ENCODE measurements around the gene MATCAP1.

The MATCAP1 gene

GRCh38 chr16:67179421-67180080 lies 4.2 kb downstream of the MATCAP1 start:
- no peaks in the 10 kb centered on the region for H3K9me3 Mint-ChIP-seq
- H3K4me3 Mint-ChIP-seq = no peak overlapping the region
- no peak overlapping the region for H3K27ac Mint-ChIP-seq
- DNase-seq (no peak), ATAC-seq (replicated peaks) (no peak)
- H3K27me3 Mint-ChIP-seq = peaks cover 34 to 45% of the 10 kb centered on the region in 2 donors
- H3K36me3 Mint-ChIP-seq = peaks cover 3 to 4% of the 10 kb centered on the region in 2 donors
- H3K4me1 Mint-ChIP-seq = peaks cover 7 to 20% of the 10 kb centered on the region in 2 donors

DNA sequence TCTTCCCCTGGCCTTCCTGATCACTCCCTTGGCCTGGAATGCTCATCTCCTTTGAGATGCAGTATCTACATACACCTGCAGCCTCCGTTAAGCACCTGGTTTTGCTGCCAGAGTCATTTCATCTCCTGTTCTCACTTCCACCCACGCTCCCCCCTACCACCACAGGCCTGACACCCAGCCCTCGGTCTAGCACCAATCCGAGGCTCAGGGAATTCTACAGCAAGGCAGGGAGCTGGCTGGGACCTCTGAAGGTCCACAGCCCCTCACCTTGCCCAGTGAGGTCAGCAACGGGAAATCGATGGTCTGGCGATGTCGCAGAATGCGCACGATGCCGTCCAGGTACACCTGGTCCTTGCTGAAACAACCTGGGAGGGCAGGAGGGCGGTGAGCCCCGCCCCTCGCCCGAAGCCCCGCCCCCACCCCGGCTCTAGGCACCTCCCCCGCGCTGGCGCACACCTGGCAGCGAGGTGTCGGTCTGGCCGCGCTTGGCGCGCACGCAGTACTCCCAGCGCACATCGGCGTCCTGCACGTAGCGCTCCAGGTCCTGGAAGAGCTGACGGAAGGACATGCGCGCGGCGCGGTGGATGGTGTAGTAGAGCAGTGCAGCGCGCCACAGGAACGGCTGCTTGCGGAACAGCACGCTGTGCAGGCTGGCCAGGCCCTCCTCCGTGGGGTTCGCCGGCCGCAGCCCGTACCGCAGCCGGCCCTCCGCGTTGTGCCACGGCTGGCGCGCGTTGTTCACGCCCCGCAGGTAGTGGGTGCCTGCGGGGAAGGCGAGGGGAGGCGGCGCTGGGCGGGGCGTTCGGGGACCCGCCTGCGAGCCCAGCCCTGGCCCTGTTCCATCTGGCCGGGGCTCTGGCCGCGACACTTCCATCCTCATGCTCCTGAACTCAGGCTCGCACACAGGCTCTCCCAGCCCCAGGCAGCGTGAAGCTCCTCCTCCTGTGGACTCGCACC lies 5.7 kb downstream of the MATCAP1 start:
- DNase-seq (no peak), ATAC-seq (replicated peaks) (peak; percentile 52 to 59)
- H3K36me3 Mint-ChIP-seq = peaks cover 3 to 4% of the 10 kb centered on the region in 2 donors
- peaks cover 46 to 59% of the 10 kb centered on the region in 2 donors for H3K27me3 Mint-ChIP-seq
- peak overlapping the region; percentile 52 to 62 for H3K4me3 Mint-ChIP-seq
- H3K9me3 Mint-ChIP-seq = no peaks in the 10 kb centered on the region
- H3K27ac Mint-ChIP-seq = no peak overlapping the region
- peaks cover 19 to 34% of the 10 kb centered on the region in 2 donors for H3K4me1 Mint-ChIP-seq

- Mint-ChIP-seq H3K36me3 (peaks cover 3 to 4% of the 10 kb centered on the region in 2 donors), H3K27me3 (peaks cover 58 to 73% of the 10 kb centered on the region in 2 donors), H3K27ac (no peak overlapping the region), H3K9me3 (no peaks in the 10 kb centered on the region), H3K4me3 (no peak overlapping the region), H3K4me1 (peaks cover 22 to 35% of the 10 kb centered on the region in 2 donors)
- ATAC-seq (replicated peaks) (no peak), DNase-seq (no peak)
Observed at GRCh38 chr16:67176662-67177061, 7.1 kb downstream of the MATCAP1 start.

DNA sequence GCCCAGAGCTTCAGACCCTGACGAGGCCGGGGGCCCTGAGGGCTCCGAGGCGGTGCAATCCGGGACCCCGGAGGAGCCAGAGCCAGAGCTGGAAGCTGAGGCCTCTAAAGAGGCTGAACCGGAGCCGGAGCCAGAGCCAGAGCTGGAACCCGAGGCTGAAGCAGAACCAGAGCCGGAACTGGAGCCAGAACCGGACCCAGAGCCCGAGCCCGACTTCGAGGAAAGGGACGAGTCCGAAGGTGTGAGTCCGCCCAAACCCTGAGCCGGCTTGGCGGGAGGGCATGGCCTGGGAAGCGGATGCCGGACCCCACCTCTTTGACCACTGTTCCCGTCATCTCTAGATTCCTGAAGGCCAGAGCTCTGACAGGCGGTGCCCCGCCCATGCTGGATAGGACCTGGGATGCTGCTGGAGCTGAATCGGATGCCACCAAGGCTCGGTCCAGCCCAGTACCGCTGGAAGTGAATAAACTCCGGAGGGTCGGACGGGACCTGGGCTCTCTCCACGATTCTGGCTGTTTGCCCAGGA lies 9.0 kb downstream of the MATCAP1 start:
- Mint-ChIP-seq H3K27ac (no peak overlapping the region), H3K4me3 (peak overlapping the region in 1 of 2 donors; percentile 80), H3K36me3 (peaks cover 3 to 4% of the 10 kb centered on the region in 2 donors), H3K9me3 (no peaks in the 10 kb centered on the region), H3K27me3 (peaks cover 73 to 90% of the 10 kb centered on the region in 2 donors), H3K4me1 (peaks cover 34 to 45% of the 10 kb centered on the region in 2 donors)
- no peak for ATAC-seq (replicated peaks)
- no peak for DNase-seq

DNA sequence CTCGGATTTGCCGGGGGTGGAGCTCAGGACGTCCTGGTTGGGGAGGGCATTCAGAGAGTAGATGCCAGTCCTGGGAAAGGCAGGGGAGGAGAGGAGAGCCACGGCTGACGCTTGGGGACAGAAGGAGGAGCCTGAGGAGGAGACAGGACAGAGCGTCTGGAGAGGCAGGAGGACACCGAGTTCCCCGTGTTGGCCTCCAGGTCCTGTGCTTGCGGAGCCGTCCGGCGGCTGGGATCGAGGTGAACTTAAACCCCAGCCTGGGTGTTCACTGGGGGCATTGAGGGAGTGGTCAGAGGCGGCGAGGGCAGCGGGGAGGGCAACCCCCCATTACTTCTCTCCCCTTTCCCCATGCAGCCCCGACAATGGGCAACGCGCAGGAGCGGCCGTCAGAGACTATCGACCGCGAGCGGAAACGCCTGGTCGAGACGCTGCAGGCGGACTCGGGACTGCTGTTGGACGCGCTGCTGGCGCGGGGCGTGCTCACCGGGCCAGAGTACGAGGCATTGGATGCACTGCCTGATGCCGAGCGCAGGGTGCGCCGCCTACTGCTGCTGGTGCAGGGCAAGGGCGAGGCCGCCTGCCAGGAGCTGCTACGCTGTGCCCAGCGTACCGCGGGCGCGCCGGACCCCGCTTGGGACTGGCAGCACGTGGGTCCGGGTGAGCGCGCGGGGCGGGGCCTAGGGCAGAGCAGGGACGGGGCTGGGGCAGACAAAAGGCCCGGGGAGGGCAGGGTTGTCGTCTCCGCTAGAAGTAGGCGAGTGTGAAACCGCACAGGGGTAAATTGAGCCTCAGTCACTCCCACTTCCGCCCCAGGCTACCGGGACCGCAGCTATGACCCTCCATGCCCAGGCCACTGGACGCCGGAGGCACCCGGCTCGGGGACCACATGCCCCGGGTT lies 9.7 kb downstream of the MATCAP1 start:
- H3K9me3 Mint-ChIP-seq = no peaks in the 10 kb centered on the region
- H3K27ac Mint-ChIP-seq = no peak overlapping the region
- ATAC-seq (replicated peaks) (peak; percentile 73 to 74), DNase-seq (no peak)
- peak overlapping the region; percentile 80 to 83 for H3K4me3 Mint-ChIP-seq
- H3K36me3 Mint-ChIP-seq = peaks cover 2 to 3% of the 10 kb centered on the region in 2 donors
- H3K4me1 Mint-ChIP-seq = peaks cover 36 to 50% of the 10 kb centered on the region in 2 donors
- peaks cover 78 to 91% of the 10 kb centered on the region in 2 donors for H3K27me3 Mint-ChIP-seq

- no peak for ATAC-seq (replicated peaks)
- peaks cover 36 to 46% of the 10 kb centered on the region in 2 donors for H3K4me1 Mint-ChIP-seq
- H3K4me3 Mint-ChIP-seq = peak overlapping the region; percentile 80 to 83
- no peaks in the 10 kb centered on the region for H3K36me3 Mint-ChIP-seq
- H3K27ac Mint-ChIP-seq = no peak overlapping the region
- H3K27me3 Mint-ChIP-seq = peaks cover 78 to 91% of the 10 kb centered on the region in 2 donors
- no peak for DNase-seq
- no peaks in the 10 kb centered on the region for H3K9me3 Mint-ChIP-seq
Observed at GRCh38 chr16:67173323-67173722, 10.4 kb downstream of the MATCAP1 start.

DNA sequence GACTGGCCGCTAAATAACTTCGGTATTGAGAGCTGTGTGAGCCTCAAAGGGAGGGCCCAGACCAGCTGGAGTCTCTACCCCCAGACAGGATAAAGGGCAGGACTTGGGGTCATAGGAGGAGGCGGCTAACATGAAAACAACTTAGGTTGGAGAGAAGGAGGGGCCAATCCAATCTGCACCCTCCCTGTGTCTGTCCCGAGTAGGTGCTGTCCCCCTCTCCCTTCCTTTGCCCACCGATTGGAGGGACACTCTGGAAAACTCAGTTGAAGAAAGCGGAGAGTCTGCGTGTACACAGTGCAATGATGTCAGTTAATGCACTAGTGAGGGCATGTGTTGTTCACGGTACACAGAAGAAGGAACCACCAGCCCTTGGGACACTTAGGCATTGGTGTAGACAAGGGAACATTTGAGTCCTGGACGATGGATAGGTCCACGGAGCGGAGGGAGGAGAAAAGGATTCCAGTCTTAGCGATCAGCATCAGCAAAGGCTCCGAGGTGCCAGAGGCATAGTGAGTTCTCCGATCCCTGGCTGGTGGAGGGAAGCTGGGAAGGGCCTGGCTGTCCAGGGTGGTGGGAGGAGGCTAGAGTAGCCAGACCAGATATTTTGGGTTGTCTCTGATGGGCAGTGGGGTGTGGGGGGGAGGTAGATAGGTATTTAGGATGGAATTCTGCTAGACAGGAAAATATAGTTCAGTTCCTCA lies 12.7 kb downstream of the MATCAP1 start:
- peaks cover 76 to 92% of the 10 kb centered on the region in 2 donors for H3K27me3 Mint-ChIP-seq
- DNase-seq (no peak), ATAC-seq (replicated peaks) (peak; percentile 13 to 17)
- peaks cover 35 to 49% of the 10 kb centered on the region in 2 donors for H3K4me1 Mint-ChIP-seq
- H3K9me3 Mint-ChIP-seq = no peaks in the 10 kb centered on the region
- peak overlapping the region; percentile 77 to 86 for H3K4me3 Mint-ChIP-seq
- H3K27ac Mint-ChIP-seq = peak overlapping the region; percentile 48
- H3K36me3 Mint-ChIP-seq = no peaks in the 10 kb centered on the region

DNA sequence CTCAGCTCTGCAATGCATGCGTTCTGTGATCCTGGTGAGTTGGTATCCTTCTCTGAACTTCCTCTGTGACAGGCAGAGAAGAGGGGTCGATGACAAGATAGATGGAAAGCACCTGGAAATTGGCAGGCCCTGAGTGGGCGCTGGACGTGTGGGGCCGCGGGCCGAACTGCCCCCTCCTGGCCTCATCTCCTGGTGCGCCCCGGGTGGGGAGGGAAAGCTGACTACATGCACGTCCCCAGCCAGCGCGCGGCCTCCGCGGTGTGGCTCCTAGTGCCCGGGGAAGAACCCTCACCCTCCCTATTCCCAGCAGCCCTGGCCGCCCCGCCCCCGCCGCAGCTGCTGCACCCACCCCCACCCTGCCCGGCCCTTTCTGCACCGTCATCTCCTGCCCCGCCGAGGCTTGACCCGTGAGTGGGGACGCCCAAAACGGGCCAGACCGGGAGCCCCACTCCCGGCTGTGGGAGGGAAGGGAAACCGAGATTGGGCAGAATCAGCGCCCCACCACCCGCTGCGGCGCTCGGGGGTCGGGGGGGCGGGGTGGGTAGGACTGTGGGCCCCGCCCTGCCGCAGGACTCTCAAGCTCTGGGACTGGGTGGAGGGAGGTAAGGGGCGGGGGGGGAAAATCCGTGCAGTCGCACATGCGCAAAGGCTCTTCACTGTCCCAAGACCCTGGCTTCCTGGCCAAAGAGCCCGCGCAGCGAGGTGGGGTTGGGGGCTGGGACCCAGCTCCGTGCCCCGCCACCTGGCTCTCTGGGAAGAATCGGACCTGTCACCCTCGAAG lies 13.4 kb downstream of the MATCAP1 start, which contains the start of gene NOL3:
Gene NOL3, plus strand, starts transcription at position 371 of the 781 bp plus-strand sequence.
- peaks cover 36 to 51% of the 10 kb centered on the region in 2 donors for H3K4me1 Mint-ChIP-seq
- peaks cover 77 to 92% of the 10 kb centered on the region in 2 donors for H3K27me3 Mint-ChIP-seq
- peak within 1 kb of the TSS; percentile 76 for H3K27ac Mint-ChIP-seq
- DNase-seq (no peak), ATAC-seq (replicated peaks) (peak; percentile 41 to 44)
- no peaks in the 10 kb centered on the region for H3K9me3 Mint-ChIP-seq
- no peaks in the 10 kb centered on the region for H3K36me3 Mint-ChIP-seq
- peak within 1 kb of the TSS; percentile 77 to 86 for H3K4me3 Mint-ChIP-seq

DNA sequence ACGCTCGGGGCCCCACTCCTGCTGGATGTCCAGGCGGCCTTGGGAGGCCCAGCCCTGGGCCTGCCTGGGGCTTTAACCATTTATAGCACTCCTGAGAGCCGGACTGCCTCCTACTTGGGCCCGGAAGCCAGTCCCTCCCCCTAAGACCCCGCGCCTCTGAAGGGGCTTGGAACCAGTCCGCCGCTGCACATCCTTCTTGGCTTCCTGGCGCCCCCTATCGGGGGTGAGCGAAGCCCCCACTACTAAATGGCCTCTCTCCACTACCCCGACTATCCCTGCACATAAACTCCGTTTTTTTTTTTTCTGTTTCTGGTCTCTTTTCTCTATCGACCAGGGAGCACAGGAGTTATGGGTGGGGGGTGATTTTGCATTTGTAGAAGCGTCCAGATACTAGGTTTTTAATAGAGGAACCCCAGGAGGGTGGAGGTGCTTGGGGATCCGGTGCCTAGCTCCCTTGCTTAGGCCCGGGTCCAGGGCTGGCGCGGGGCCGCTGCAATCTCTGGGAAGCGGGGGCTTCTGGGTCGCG lies 14.1 kb downstream of the MATCAP1 start:
- Mint-ChIP-seq H3K27me3 (peaks cover 82 to 95% of the 10 kb centered on the region in 2 donors), H3K27ac (peak overlapping the region; percentile 76), H3K4me1 (peaks cover 40 to 58% of the 10 kb centered on the region in 2 donors), H3K4me3 (peak overlapping the region; percentile 77 to 86), H3K36me3 (no peaks in the 10 kb centered on the region), H3K9me3 (no peaks in the 10 kb centered on the region)
- ATAC-seq (replicated peaks) (peak in 1 of 2 donors; percentile 8), DNase-seq (no peak)

GRCh38 chr16:67169011-67169451 lies 14.7 kb downstream of the MATCAP1 start:
- Mint-ChIP-seq H3K27ac (no peak overlapping the region), H3K9me3 (no peaks in the 10 kb centered on the region), H3K4me1 (peaks cover 40 to 54% of the 10 kb centered on the region in 2 donors), H3K36me3 (no peaks in the 10 kb centered on the region), H3K27me3 (peaks cover 83 to 94% of the 10 kb centered on the region in 2 donors), H3K4me3 (no peak overlapping the region)
- ATAC-seq (replicated peaks) (no peak), DNase-seq (no peak)

DNA sequence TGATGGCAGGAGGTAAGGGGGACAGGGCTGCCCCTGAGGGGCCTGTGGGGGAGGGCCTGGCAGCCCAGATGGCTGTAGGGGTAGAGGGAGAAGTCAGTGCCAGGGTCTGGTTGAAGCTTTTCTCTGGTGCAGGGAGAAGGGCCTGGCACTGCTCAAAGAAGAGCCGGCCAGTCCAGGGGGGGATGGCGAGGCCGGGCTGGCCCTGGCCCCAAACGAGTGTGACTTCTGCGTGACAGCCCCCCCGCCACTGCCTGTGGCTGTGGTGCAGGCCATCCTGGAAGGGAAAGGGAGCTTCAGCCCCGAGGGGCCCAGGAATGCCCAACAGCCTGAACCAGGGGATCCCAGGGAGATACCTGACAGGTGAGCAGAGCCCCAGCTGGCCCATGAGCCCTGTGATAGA lies 16.2 kb downstream of the MATCAP1 start:
- ATAC-seq (replicated peaks) (no peak), DNase-seq (no peak)
- H3K27me3 Mint-ChIP-seq = peaks cover 75 to 91% of the 10 kb centered on the region in 2 donors
- no peak overlapping the region for H3K4me3 Mint-ChIP-seq
- no peaks in the 10 kb centered on the region for H3K9me3 Mint-ChIP-seq
- H3K4me1 Mint-ChIP-seq = peaks cover 34 to 58% of the 10 kb centered on the region in 2 donors
- H3K36me3 Mint-ChIP-seq = no peaks in the 10 kb centered on the region
- H3K27ac Mint-ChIP-seq = no peak overlapping the region

DNA sequence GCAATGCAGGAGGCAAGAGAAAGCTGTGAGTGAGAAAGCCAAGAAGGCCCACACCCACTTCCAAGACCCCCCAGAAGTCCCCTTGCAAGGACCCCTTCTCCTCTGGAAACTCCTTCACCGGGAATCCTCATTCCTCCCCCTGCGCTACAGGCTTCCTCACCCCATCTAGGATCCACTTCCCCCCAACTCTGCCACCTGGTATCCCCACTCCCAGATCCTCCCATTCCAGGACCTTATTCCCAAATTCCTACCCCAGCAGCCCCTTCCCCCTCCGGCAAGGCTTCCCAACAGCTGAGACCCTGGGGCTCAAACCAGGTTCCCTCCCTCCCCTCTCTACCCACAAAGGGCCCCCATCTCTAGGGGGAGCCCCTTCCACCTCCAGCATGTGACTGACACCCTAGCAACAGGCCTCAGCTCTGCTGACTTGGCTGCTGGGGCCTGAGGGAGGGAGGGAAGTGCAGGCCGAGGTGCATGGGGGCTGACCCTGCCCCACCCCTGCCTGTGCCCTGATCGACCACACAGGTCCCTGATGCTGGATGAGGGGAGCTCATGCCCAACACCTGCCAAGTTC lies 17.1 kb downstream of the MATCAP1 start:
- H3K9me3 Mint-ChIP-seq = no peaks in the 10 kb centered on the region
- H3K36me3 Mint-ChIP-seq = peaks cover 0 to 2% of the 10 kb centered on the region in 2 donors
- H3K27me3 Mint-ChIP-seq = peaks cover 69 to 91% of the 10 kb centered on the region in 2 donors
- peak overlapping the region; percentile 25 for H3K27ac Mint-ChIP-seq
- no peak overlapping the region for H3K4me3 Mint-ChIP-seq
- ATAC-seq (replicated peaks) (no peak), DNase-seq (no peak)
- H3K4me1 Mint-ChIP-seq = peaks cover 36 to 66% of the 10 kb centered on the region in 2 donors

Data from stimulated activated naive B cell treated with anti-CD40 and anti-IgM and Interleukin-4, amounts not matched to agents 10 μg/mL and 1 μg/mL and 100 μg/mL, for 72 hours (primary cell).